HCT116 (cell line): ENCODE measurements around the gene SRP68. TPM values are rescaled to one million over a fixed set of nuclear protein-coding genes. Genes with fewer than 3 reads are reported as not detected.

Source experiments
- ATAC-seq: fragments of 200-7000 bp; cut with Tn5 transposase; 2 replicates; pipeline ENCODE4 v1.9.1; 2020; ENCODE audit warnings: mild to moderate bottlenecking, moderate library complexity
- BruUV-seq: library from RNA; stranded (reverse); fragments of 400-500 nt; replicated peaks from 2 replicates; lab custom pipeline; 2021; lab: Mats Ljungman, UMichigan
- CTCF ChIA-PET: fragments of 300-600 bp; sonication (Branson Sonifier 250); formaldehyde crosslinking; loops from one replicate; lab custom pipeline; 2021; ENCODE audit warnings: antibody characterized with exemption; lab: Charles Lee
- POLR2A ChIA-PET: fragments of 300-600, 350-600 bp; sonication (Branson Sonifier 250); formaldehyde crosslinking; loops from one replicate; lab custom pipeline; 2021; ENCODE audit warnings: antibody characterized with exemption; lab: Charles Lee
- RAD21 ChIA-PET, 2 experiments: fragments of 300-600 bp; sonication (Branson Sonifier 250); formaldehyde crosslinking; loops; one replicate each; lab custom pipeline; 2023; ENCODE audit warnings: low total read pairs in 2 of 2; ENCODE audit not compliant: uncharacterized antibody in 2 of 2, unreplicated experiment in 2 of 2, low non-redundant PET in 1 of 2; lab: Charles Lee
- DNase-seq: peaks from one replicate; pipeline ENCODE4 v3.0.0-alpha.2; 2010; ENCODE audit warnings: low read depth, low spot score
- H2AFZ ChIP-seq: fragments of 200-600 bp; shearing (Covaris generic), sonication (generic); 2 replicates; pipeline ENCODE4 v1.6.1; 2017; ENCODE audit warnings: low read depth, mixed run types, mixed read lengths, antibody characterized with exemption, low read length; ENCODE audit not compliant: poor library complexity, severe bottlenecking
- H3K27ac ChIP-seq: 2 replicates; pipeline ENCODE4 v1.5.1; 2012; ENCODE audit warnings: low read depth, low read length
- H3K27me3 ChIP-seq: fragments of 200-600 bp; sonication (generic); 2 replicates; pipeline ENCODE4 v1.6.1; 2016; ENCODE audit warnings: mixed run types, low read length, mixed read lengths; ENCODE audit not compliant: insufficient read depth
- H3K36me3 ChIP-seq, 2 experiments: fragments of 200-500 bp in 1 of 2; fragments of 200-600 bp in 1 of 2; sonication (Bioruptor generic) in 1 of 2; sonication (generic) in 1 of 2; 2 replicates each; pipeline versions ENCODE4 v1.5.1 to v1.6.1; 2014 to 2016; ENCODE audit warnings: low read length in 2 of 2, inconsistent platforms in 1 of 2, mixed read lengths in 1 of 2, mixed run types in 1 of 2; ENCODE audit not compliant: insufficient read depth in 2 of 2, control insufficient read depth in 1 of 2
- H3K4me1 ChIP-seq, 2 experiments: fragments of 200-600 bp in 1 of 2; sonication (generic) in 1 of 2; 2 replicates each; pipeline versions ENCODE4 v1.5.1 to v1.6.1; 2012 to 2017; ENCODE audit warnings: low read length in 2 of 2, inconsistent platforms in 1 of 2, mild to moderate bottlenecking in 1 of 2, mixed read lengths in 1 of 2, mixed run types in 1 of 2, moderate library complexity in 1 of 2; ENCODE audit not compliant: insufficient read depth in 2 of 2, control insufficient read depth in 1 of 2
- H3K4me2 ChIP-seq: fragments of 200-600 bp; sonication (generic); 2 replicates; pipeline ENCODE4 v1.6.1; 2017; ENCODE audit warnings: mixed run types, low read length, mixed read lengths
- H3K4me3 ChIP-seq, 2 experiments: fragments of 200-600 bp in 1 of 2; sonication (generic) in 1 of 2; replicated peaks in 1 of 2; 2 replicates each; pipeline ENCODE4 v1.5.1; 2011 to 2016; ENCODE audit warnings: low read length in 2 of 2, control low read depth in 1 of 2, low read depth in 1 of 2, mild to moderate bottlenecking in 1 of 2, mixed read lengths in 1 of 2, mixed run types in 1 of 2
- H3K79me2 ChIP-seq: fragments of 200-600 bp; sonication (generic); 2 replicates; pipeline ENCODE4 v1.6.1; 2017; ENCODE audit warnings: mild to moderate bottlenecking, mixed run types, low read length, moderate library complexity, mixed read lengths; ENCODE audit not compliant: insufficient read depth
- H3K9ac ChIP-seq: fragments of 200-600 bp; sonication (generic); 2 replicates; pipeline ENCODE4 v1.6.1; 2016; ENCODE audit warnings: low read length, mixed read lengths
- H3K9me2 ChIP-seq: fragments of 200-600 bp; sonication (generic), shearing (Covaris generic); 2 replicates; pipeline ENCODE4 v1.6.1; 2017; ENCODE audit warnings: mixed run types, mild to moderate bottlenecking, moderate library complexity; ENCODE audit not compliant: insufficient read depth
- H3K9me3 ChIP-seq, 2 experiments: fragments of 200-500 bp in 1 of 2; fragments of 200-600 bp in 1 of 2; sonication (Bioruptor generic) in 1 of 2; sonication (generic) in 1 of 2; 2 replicates each; pipeline ENCODE4 v1.6.1; 2014 to 2017; ENCODE audit warnings: low read length in 2 of 2, mixed read lengths in 2 of 2, inconsistent platforms in 1 of 2, low read depth in 1 of 2, mild to moderate bottlenecking in 1 of 2, mixed run types in 1 of 2, moderate library complexity in 1 of 2; ENCODE audit not compliant: control insufficient read depth in 1 of 2, insufficient read depth in 1 of 2
- H4K20me1 ChIP-seq: fragments of 200-600 bp; sonication (generic), shearing (Covaris generic); 2 replicates; pipeline ENCODE4 v1.6.1; 2017; ENCODE audit warnings: mixed run types, mild to moderate bottlenecking, moderate library complexity; ENCODE audit not compliant: insufficient read depth
- EZH2 ChIP-seq: fragments of 200-600 bp; sonication (generic); IDR thresholded peaks from 2 replicates; pipeline ENCODE4 v1.6.1; 2017; ENCODE audit warnings: antibody characterized with exemption, mixed run types
- EZH2phosphoT487 ChIP-seq: fragments of 200-600 bp; IDR thresholded peaks from 2 replicates; pipeline ENCODE4 v1.6.1; 2018; ENCODE audit warnings: antibody characterized with exemption, borderline replicate concordance
- intact Hi-C: fragments of 100-400 bp; cut with micrococcal nuclease; formaldehyde crosslinking; loops from 2 replicates; pipeline ENCODE4 v1.10.0; 2022
- total RNA-seq: library from RNA; stranded (reverse); gene quantifications from one replicate; pipeline ENCODE4 v1.2.1, GENCODE V29; 2021; ENCODE audit not compliant: unreplicated experiment
- TF ChIP-seq, protein P1 (sequence below): IDR thresholded peaks from 2 replicates; pipeline ENCODE4 v1.6.1; 2012; ENCODE audit warnings: low read depth

SRP68 gene
- total RNA-seq, 1 experiment from 2014 or later: 152 TPM

- TF ChIP-seq EZH2: no peak
- TF ChIP-seq, protein P1, sequence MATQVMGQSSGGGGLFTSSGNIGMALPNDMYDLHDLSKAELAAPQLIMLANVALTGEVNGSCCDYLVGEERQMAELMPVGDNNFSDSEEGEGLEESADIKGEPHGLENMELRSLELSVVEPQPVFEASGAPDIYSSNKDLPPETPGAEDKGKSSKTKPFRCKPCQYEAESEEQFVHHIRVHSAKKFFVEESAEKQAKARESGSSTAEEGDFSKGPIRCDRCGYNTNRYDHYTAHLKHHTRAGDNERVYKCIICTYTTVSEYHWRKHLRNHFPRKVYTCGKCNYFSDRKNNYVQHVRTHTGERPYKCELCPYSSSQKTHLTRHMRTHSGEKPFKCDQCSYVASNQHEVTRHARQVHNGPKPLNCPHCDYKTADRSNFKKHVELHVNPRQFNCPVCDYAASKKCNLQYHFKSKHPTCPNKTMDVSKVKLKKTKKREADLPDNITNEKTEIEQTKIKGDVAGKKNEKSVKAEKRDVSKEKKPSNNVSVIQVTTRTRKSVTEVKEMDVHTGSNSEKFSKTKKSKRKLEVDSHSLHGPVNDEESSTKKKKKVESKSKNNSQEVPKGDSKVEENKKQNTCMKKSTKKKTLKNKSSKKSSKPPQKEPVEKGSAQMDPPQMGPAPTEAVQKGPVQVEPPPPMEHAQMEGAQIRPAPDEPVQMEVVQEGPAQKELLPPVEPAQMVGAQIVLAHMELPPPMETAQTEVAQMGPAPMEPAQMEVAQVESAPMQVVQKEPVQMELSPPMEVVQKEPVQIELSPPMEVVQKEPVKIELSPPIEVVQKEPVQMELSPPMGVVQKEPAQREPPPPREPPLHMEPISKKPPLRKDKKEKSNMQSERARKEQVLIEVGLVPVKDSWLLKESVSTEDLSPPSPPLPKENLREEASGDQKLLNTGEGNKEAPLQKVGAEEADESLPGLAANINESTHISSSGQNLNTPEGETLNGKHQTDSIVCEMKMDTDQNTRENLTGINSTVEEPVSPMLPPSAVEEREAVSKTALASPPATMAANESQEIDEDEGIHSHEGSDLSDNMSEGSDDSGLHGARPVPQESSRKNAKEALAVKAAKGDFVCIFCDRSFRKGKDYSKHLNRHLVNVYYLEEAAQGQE: no peak
- TF ChIP-seq, all 23 proteins: peak for 0
Measured at GRCh38 chr17:76009447-76009846, 62.9 kb downstream of the SRP68 start (continued).

DNA sequence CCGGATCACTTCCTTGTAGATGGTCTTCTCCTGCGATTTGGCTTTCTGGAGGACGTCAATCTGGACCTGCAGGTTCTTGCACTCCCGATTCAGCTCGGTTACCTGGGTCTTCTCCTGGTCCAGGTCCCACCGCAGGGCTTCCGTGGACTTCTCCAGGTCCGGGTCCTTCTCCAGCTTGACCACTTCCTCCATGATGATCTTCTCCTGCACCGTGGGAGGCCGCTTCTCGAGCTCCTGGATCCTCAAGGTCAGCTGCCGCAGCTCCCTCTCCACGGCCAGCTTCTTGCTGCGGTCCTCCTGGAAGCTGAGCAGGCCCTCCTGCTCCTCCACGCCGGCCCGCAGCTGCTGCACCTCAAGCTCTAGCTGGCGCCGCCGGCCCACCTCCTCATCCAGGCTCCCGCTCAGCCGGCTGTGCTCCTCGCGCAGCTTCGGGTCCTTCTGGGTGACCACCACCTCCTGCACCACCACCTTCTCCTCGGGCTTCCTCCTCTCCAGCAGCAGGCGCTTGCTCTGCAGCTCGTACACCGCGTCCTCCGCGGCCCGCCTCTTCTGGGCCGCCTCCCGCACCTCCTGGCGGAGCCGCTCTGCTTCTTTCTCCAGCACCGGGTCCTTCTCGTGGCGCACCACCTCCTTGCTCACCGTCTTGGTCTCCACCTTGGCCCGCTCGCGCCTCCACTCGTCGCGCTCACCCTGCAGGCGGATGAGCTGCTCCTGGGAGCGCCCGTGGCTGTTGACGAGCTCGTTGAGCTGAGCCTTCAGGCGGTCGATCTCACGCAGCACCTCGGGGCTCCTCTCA, 63.5 kb downstream of the SRP68 start:
- no peak for ATAC-seq
- Histone ChIP-seq H3K9ac (no peak overlapping the region), H3K4me1 (peaks cover 0 to 13% of the 10 kb centered on the region in 2 experiments; a peak in 2 of 4 replicates), H3K27me3 (no peaks in the 10 kb centered on the region), H3K9me2 (no peaks in the 10 kb centered on the region), H3K4me3 (no peak overlapping the region), H3K79me2 (no peaks in the 10 kb centered on the region), H4K20me1 (no peaks in the 10 kb centered on the region), H3K4me2 (no peak overlapping the region), H3K9me3 (no peaks in the 10 kb centered on the region), H3K27ac (no peak overlapping the region), H3K36me3 (peaks cover 23 to 31% of the 10 kb centered on the region in 2 experiments; a peak in 2 of 4 replicates), H2AFZ (no peak overlapping the region)
- TF ChIP-seq EZH2phosphoT487: no peak
- no TSS peak for BruUV-seq
- ChIA-PET CTCF (interaction anchor here (0.5 to 7.1 kb wide), 4 partner anchors 9 to 1268 kb away, joined by 3 to 68 read pairs (median 8); partner anchors contain the start of genes CDK3 and MRPL38), RAD21 (no interaction called here), POLR2A (no interaction called here)
- intact Hi-C loops: no loop called here
- no peak for DNase-seq
